ENCODE data around the gene EIF3B. TPM values are rescaled to one million over a fixed set of nuclear protein-coding genes. Genes with fewer than 3 reads are reported as not detected.
A peak's percentile ranks its signal among the peaks of the same experiment; 100 is the strongest.
"Not testable (repeated sequence)": the region's sequence is repeated elsewhere in the genome, so short reads cannot be mapped to it uniquely, and the experiment has no call there.

EIF3B gene
- total and polyA plus RNA-seq, 8 donors, result 91.4 to 168 (median 153) TPM

DNA sequence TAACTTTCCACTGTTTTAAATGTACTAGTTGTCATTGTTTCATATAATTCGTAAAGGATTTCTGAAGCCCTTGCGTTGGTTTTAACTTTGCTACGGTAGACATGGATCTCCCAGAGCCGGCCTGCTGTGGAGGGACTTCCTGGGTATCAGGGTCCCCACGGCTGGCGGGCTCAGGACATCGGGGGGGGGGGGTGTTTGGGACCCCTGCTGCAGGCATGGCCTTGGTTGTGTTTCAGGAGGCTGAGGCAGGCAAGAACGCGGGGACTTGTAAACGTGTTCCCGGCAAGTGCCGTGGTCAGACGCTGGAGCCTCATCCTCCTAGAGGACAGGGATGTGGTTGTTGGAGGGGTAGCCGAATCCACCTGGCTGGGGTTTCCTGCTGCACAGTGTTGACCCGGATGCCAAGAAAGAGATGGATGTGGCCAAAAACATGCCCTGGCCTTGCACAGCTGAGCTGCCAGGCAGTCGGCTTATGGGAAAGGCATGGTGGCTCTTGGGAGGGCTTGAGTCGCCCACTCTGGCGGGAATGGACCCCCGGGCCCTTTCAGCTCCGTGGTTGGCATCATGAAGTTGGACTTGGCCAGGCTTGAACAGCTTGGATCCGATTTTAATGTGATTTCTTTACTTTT is 27.4 kb downstream of the EIF3B start:
- DNase-seq, result no peak
- H3K36me3 ChIP-seq, result peaks cover 0 to 70% of the 10 kb centered on the region in 2 donors
- intact Hi-C loops (cut with DNase I), result no loop called here

DNA sequence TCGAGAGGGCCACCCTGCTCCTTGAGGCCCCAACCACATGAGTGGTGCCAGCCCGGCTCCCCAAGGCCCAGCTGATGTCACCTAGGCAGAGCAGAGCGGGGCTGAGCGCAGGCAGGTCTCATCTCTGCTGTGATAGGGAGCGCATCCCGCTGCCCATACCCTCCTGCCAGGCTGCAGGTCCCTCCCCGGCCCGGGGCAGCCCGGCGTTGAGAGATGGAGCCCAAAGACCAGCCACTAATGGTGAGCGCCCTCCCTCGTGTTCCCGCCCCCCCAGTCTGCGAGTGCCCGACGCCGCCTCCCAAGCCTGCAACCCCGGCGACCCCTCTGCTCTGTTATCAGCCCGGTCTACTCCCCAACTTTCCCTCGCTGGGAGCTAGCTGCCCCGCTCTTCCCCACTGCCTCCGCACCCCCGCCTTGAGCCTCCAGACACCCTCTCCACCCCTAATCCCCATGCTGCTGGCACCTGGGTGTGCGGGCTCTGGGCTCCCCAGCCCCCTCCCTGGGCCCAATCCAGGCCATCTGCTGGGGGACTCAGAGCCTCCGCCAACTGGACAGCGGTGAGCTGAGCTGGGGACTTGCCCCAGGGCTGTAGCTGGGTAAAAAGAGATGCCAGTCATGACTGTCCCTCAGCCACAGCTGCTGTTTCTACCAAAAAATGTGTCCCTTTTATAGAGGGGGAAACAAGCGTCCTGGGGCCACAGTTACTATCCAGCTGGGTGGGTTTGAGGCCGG is 29.1 kb downstream of the EIF3B start:
- ATAC-seq (no peak), DNase-seq (peak in 1 of 4 donors; percentile 68)
- no peak overlapping the region for H3K4me3 ChIP-seq
- intact Hi-C loops (cut with DNase I), result no loop called here
- H3K4me1 ChIP-seq, result peaks cover 0 to 8% of the 10 kb centered on the region in 2 donors
- H3K27ac ChIP-seq, result no peak overlapping the region
- H3K27me3 ChIP-seq, result no peaks in the 10 kb centered on the region
- H3K9me3 ChIP-seq, result no peaks in the 10 kb centered on the region
- H3K36me3 ChIP-seq, result peaks cover 0 to 59% of the 10 kb centered on the region in 2 donors
- TF ChIP-seq, protein P1, sequence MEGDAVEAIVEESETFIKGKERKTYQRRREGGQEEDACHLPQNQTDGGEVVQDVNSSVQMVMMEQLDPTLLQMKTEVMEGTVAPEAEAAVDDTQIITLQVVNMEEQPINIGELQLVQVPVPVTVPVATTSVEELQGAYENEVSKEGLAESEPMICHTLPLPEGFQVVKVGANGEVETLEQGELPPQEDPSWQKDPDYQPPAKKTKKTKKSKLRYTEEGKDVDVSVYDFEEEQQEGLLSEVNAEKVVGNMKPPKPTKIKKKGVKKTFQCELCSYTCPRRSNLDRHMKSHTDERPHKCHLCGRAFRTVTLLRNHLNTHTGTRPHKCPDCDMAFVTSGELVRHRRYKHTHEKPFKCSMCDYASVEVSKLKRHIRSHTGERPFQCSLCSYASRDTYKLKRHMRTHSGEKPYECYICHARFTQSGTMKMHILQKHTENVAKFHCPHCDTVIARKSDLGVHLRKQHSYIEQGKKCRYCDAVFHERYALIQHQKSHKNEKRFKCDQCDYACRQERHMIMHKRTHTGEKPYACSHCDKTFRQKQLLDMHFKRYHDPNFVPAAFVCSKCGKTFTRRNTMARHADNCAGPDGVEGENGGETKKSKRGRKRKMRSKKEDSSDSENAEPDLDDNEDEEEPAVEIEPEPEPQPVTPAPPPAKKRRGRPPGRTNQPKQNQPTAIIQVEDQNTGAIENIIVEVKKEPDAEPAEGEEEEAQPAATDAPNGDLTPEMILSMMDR (IDR thresholded peaks at IDR 0.05), result no peak

More for the DNA sequence above, 27.4 kb downstream of the EIF3B start:
- Histone ChIP-seq H3K9me3 (no peaks in the 10 kb centered on the region), H3K27ac (no peak overlapping the region), H3K27me3 (no peaks in the 10 kb centered on the region), H3K4me1 (peaks cover 0 to under 1% of the 10 kb centered on the region in 2 donors), H3K4me3 (no peak overlapping the region)
- TF ChIP-seq, protein P1 (IDR thresholded peaks at IDR 0.05), result no peak
- no peak for ATAC-seq

DNA sequence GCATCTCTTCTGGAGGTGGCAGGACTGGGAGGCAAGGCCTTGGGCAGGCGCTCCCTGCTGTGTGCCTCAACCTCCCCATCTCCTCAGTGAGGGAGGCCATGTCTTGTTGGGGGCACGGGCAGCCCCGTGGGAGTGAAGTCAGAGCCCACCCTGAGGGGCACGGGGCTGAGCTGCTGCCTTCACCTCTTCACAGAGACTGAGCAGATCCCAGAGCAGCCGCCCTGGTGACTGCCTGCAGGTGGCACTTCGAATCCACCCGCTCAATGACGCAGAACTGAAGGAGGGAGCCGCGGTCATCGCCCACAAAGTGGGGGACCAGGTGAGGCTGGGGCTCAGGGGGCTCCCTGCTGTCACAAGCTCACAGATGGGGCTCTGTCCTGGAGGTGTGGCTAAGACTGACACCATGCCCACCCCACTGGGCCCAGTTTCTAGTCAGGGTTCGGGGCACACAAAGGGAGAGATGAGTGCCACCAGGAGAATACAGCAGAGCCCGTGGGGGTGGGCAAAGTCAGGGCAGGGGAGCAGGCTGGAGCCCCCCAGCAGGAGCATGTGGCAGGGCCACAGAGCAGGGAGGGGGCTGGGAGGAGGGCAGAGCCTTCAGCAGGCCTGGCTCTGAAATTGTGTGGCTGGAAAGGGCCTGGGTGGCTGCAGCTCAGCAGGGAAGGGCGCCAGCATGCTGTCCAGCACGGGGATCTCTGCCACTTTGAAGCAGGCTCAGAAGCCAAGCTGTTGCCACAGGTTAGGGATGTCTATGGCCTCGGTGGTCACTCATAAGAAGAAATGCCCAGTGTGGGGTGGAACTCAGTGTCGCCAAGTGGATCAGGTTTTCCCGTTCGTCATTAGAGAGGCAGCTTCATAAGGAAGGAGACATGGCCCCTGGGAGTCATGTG is 30.0 kb downstream of the EIF3B start:
- H3K4me3 ChIP-seq, result no peak overlapping the region
- ATAC-seq (no peak), DNase-seq (peak in 1 of 4 donors; percentile 51)
- TF ChIP-seq, protein P1 (IDR thresholded peaks at IDR 0.05), result no peak
- H3K9me3 ChIP-seq, result no peaks in the 10 kb centered on the region
- H3K27ac ChIP-seq, result no peak overlapping the region
- peaks cover 0 to 8% of the 10 kb centered on the region in 2 donors for H3K4me1 ChIP-seq
- H3K27me3 ChIP-seq, result no peaks in the 10 kb centered on the region
- peaks cover 0 to 50% of the 10 kb centered on the region in 2 donors for H3K36me3 ChIP-seq
- intact Hi-C loops (cut with DNase I), result no loop called here

DNA sequence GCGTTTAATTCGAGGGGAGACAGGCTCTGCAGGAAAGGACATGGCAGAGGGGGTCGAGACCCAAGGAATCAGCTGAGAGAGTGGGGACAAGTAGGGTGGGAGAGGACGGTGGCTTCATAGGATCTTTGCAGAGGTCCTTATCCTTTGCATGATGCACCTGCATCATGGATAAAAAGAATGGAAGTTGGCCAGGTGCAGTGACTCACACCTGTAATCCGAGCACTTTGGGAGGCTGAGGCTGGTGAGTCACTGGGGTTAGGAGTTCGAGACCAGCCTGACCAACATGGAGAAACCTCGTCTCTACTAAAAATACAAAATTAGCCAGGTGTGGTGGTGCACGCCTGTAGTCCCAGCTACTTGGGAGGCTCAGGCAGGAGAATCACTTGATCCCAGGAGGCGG is 31.5 kb downstream of the EIF3B start:
- H3K4me3 ChIP-seq; ATAC-seq; H3K9me3 ChIP-seq; intact Hi-C loops (cut with DNase I); DNase-seq; H3K27ac ChIP-seq; H3K27me3 ChIP-seq: not testable (repeated sequence)
- Histone ChIP-seq H3K36me3 (peaks cover 0 to 35% of the 10 kb centered on the region in 2 donors), H3K4me1 (peaks cover 0 to 16% of the 10 kb centered on the region in 2 donors)

DNA sequence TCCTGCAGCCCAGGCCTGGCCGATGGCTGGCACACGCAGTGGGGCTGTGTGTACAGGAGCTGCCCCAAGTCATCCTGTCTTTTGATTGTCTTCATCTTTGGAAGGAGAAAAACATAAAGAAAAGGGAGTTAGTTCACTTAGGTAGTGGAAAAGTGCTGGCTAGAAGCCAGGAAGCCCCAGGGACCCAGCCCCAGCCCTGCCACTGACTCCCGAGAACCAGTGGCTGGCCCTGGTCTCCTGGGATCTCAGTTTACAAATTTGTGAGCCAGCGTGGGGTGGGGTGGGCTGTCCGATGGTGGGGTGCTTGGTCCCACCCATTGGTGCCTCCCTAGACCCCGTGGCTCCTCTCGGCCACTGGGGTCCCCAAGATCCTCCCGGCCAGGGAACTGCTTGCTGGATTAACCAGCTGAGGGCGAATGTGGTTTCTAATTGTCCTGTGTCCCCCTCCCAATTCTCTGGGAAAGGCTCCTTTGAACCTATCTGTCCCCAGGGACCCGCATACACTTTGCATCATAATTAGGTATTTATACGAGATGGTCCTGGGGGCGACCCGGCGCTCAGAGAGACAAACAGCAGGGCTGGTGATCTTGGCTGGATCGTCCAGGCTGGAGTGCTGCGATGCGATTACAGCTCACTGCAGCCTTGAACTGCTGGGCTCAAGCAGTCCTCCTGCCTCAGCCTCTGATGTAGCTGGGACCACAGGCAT is 32.5 kb downstream of the EIF3B start:
- no peak overlapping the region for H3K27ac ChIP-seq
- no peaks in the 10 kb centered on the region for H3K9me3 ChIP-seq
- peaks cover 0 to 25% of the 10 kb centered on the region in 2 donors for H3K36me3 ChIP-seq
- intact Hi-C loops (cut with DNase I), result no loop called here
- H3K4me3 ChIP-seq, result no peak overlapping the region
- DNase-seq (no peak), ATAC-seq (no peak)
- H3K4me1 ChIP-seq, result peaks cover 0 to 16% of the 10 kb centered on the region in 2 donors
- no peaks in the 10 kb centered on the region for H3K27me3 ChIP-seq
- TF ChIP-seq, protein P1 (IDR thresholded peaks at IDR 0.05), result no peak

Measured in left lung (tissue), 10 donors.